HCT116 (cell line): ENCODE results near the gene GRIN1. TPM values are rescaled to one million over a fixed set of nuclear protein-coding genes. Genes with fewer than 3 reads are reported as not detected.
A peak's percentile ranks its signal among the peaks of the same experiment; 100 is the strongest.

Experiments used
- ATAC-seq: fragments of 200-7000 bp; cut with Tn5 transposase; 2 replicates; pipeline ENCODE4 v1.9.1; 2020; ENCODE audit warnings: mild to moderate bottlenecking, moderate library complexity
- BruUV-seq: library from RNA; stranded (reverse); fragments of 400-500 nt; replicated peaks from 2 replicates; lab custom pipeline; 2021; lab: Mats Ljungman, UMichigan
- CTCF ChIA-PET: fragments of 300-600 bp; sonication (Branson Sonifier 250); formaldehyde crosslinking; loops from one replicate; lab custom pipeline; 2021; ENCODE audit warnings: antibody characterized with exemption; lab: Charles Lee
- POLR2A ChIA-PET: fragments of 300-600, 350-600 bp; sonication (Branson Sonifier 250); formaldehyde crosslinking; loops from one replicate; lab custom pipeline; 2021; ENCODE audit warnings: antibody characterized with exemption; lab: Charles Lee
- RAD21 ChIA-PET, 2 experiments: fragments of 300-600 bp; sonication (Branson Sonifier 250); formaldehyde crosslinking; loops; one replicate each; lab custom pipeline; 2023; ENCODE audit warnings: low total read pairs in 2 of 2; ENCODE audit not compliant: uncharacterized antibody in 2 of 2, unreplicated experiment in 2 of 2, low non-redundant PET in 1 of 2; lab: Charles Lee
- DNase-seq: peaks from one replicate; pipeline ENCODE4 v3.0.0-alpha.2; 2010; ENCODE audit warnings: low read depth, low spot score
- H2AFZ ChIP-seq: fragments of 200-600 bp; shearing (Covaris generic), sonication (generic); 2 replicates; pipeline ENCODE4 v1.6.1; 2017; ENCODE audit warnings: low read depth, mixed run types, mixed read lengths, antibody characterized with exemption, low read length; ENCODE audit not compliant: poor library complexity, severe bottlenecking
- H3K27ac ChIP-seq: 2 replicates; pipeline ENCODE4 v1.5.1; 2012; ENCODE audit warnings: low read depth, low read length
- H3K27me3 ChIP-seq: fragments of 200-600 bp; sonication (generic); 2 replicates; pipeline ENCODE4 v1.6.1; 2016; ENCODE audit warnings: mixed run types, low read length, mixed read lengths; ENCODE audit not compliant: insufficient read depth
- H3K36me3 ChIP-seq, 2 experiments: fragments of 200-500 bp in 1 of 2; fragments of 200-600 bp in 1 of 2; sonication (Bioruptor generic) in 1 of 2; sonication (generic) in 1 of 2; 2 replicates each; pipeline versions ENCODE4 v1.5.1 to v1.6.1; 2014 to 2016; ENCODE audit warnings: low read length in 2 of 2, inconsistent platforms in 1 of 2, mixed read lengths in 1 of 2, mixed run types in 1 of 2; ENCODE audit not compliant: insufficient read depth in 2 of 2, control insufficient read depth in 1 of 2
- H3K4me1 ChIP-seq, 2 experiments: fragments of 200-600 bp in 1 of 2; sonication (generic) in 1 of 2; 2 replicates each; pipeline versions ENCODE4 v1.5.1 to v1.6.1; 2012 to 2017; ENCODE audit warnings: low read length in 2 of 2, inconsistent platforms in 1 of 2, mild to moderate bottlenecking in 1 of 2, mixed read lengths in 1 of 2, mixed run types in 1 of 2, moderate library complexity in 1 of 2; ENCODE audit not compliant: insufficient read depth in 2 of 2, control insufficient read depth in 1 of 2
- H3K4me2 ChIP-seq: fragments of 200-600 bp; sonication (generic); 2 replicates; pipeline ENCODE4 v1.6.1; 2017; ENCODE audit warnings: mixed run types, low read length, mixed read lengths
- H3K4me3 ChIP-seq, 2 experiments: fragments of 200-600 bp in 1 of 2; sonication (generic) in 1 of 2; replicated peaks in 1 of 2; 2 replicates each; pipeline ENCODE4 v1.5.1; 2011 to 2016; ENCODE audit warnings: low read length in 2 of 2, control low read depth in 1 of 2, low read depth in 1 of 2, mild to moderate bottlenecking in 1 of 2, mixed read lengths in 1 of 2, mixed run types in 1 of 2
- H3K79me2 ChIP-seq: fragments of 200-600 bp; sonication (generic); 2 replicates; pipeline ENCODE4 v1.6.1; 2017; ENCODE audit warnings: mild to moderate bottlenecking, mixed run types, low read length, moderate library complexity, mixed read lengths; ENCODE audit not compliant: insufficient read depth
- H3K9ac ChIP-seq: fragments of 200-600 bp; sonication (generic); 2 replicates; pipeline ENCODE4 v1.6.1; 2016; ENCODE audit warnings: low read length, mixed read lengths
- H3K9me2 ChIP-seq: fragments of 200-600 bp; sonication (generic), shearing (Covaris generic); 2 replicates; pipeline ENCODE4 v1.6.1; 2017; ENCODE audit warnings: mixed run types, mild to moderate bottlenecking, moderate library complexity; ENCODE audit not compliant: insufficient read depth
- H3K9me3 ChIP-seq, 2 experiments: fragments of 200-500 bp in 1 of 2; fragments of 200-600 bp in 1 of 2; sonication (Bioruptor generic) in 1 of 2; sonication (generic) in 1 of 2; 2 replicates each; pipeline ENCODE4 v1.6.1; 2014 to 2017; ENCODE audit warnings: low read length in 2 of 2, mixed read lengths in 2 of 2, inconsistent platforms in 1 of 2, low read depth in 1 of 2, mild to moderate bottlenecking in 1 of 2, mixed run types in 1 of 2, moderate library complexity in 1 of 2; ENCODE audit not compliant: control insufficient read depth in 1 of 2, insufficient read depth in 1 of 2
- H4K20me1 ChIP-seq: fragments of 200-600 bp; sonication (generic), shearing (Covaris generic); 2 replicates; pipeline ENCODE4 v1.6.1; 2017; ENCODE audit warnings: mixed run types, mild to moderate bottlenecking, moderate library complexity; ENCODE audit not compliant: insufficient read depth
- CBX3 ChIP-seq: IDR thresholded peaks from 2 replicates; pipeline ENCODE4 v1.6.1; 2012; ENCODE audit warnings: low read depth
- CEBPB ChIP-seq: IDR thresholded peaks from 2 replicates; pipeline ENCODE4 v1.6.1; 2012; ENCODE audit warnings: low read depth
- EGR1 ChIP-seq: IDR thresholded peaks from 2 replicates; pipeline ENCODE4 v1.6.1; 2012; ENCODE audit warnings: low read depth
- ELF1 ChIP-seq: IDR thresholded peaks from 2 replicates; pipeline ENCODE4 v1.6.1; 2012; ENCODE audit warnings: low read depth, borderline replicate concordance
- EZH2 ChIP-seq: fragments of 200-600 bp; sonication (generic); IDR thresholded peaks from 2 replicates; pipeline ENCODE4 v1.6.1; 2017; ENCODE audit warnings: antibody characterized with exemption, mixed run types
- EZH2phosphoT487 ChIP-seq: fragments of 200-600 bp; IDR thresholded peaks from 2 replicates; pipeline ENCODE4 v1.6.1; 2018; ENCODE audit warnings: antibody characterized with exemption, borderline replicate concordance
- FOSL1 ChIP-seq: IDR thresholded peaks from 2 replicates; pipeline ENCODE4 v1.6.1; 2012; ENCODE audit warnings: low read depth
- POLR2A ChIP-seq: IDR thresholded peaks from 2 replicates; pipeline ENCODE4 v1.7.0; 2011; ENCODE audit warnings: borderline replicate concordance; ENCODE audit not compliant: insufficient read depth, insufficient read length; ENCODE audit errors: extremely low read depth
- RAD21 ChIP-seq: IDR thresholded peaks from 2 replicates; pipeline ENCODE4 v1.6.1; 2012; ENCODE audit warnings: low read depth, mild to moderate bottlenecking
- SIN3A ChIP-seq: IDR thresholded peaks from 2 replicates; pipeline ENCODE4 v1.6.1; 2012; ENCODE audit warnings: low read depth
- SP1 ChIP-seq: IDR thresholded peaks from 2 replicates; pipeline ENCODE4 v1.6.1; 2012; ENCODE audit warnings: low read depth
- SRF ChIP-seq: IDR thresholded peaks from 2 replicates; pipeline ENCODE4 v1.6.1; 2012; ENCODE audit warnings: low read depth
- TCF7L2 ChIP-seq: IDR thresholded peaks from 2 replicates; pipeline ENCODE4 v1.7.0; 2011; ENCODE audit warnings: borderline replicate concordance, inconsistent platforms; ENCODE audit not compliant: insufficient read depth, insufficient read length; ENCODE audit errors: extremely low read depth
- YY1 ChIP-seq: IDR thresholded peaks from 2 replicates; pipeline ENCODE4 v1.6.1; 2011; ENCODE audit warnings: low read length, low read depth, moderate library complexity, mild to moderate bottlenecking; ENCODE audit not compliant: insufficient replicate concordance; ENCODE audit errors: extremely low read depth
- ZFX ChIP-seq: fragments of 450-650 bp; IDR thresholded peaks from 2 replicates; pipeline ENCODE4 v1.6.1; 2017
- ZNF274 ChIP-seq: fragments of 200-500 bp; sonication (Bioruptor generic); IDR thresholded peaks from 2 replicates; pipeline ENCODE4 v1.6.1; 2014; ENCODE audit warnings: mild to moderate bottlenecking, low read depth, low read length, inconsistent platforms
- intact Hi-C: fragments of 100-400 bp; cut with micrococcal nuclease; formaldehyde crosslinking; loops from 2 replicates; pipeline ENCODE4 v1.10.0; 2022
- total RNA-seq: library from RNA; stranded (reverse); gene quantifications from one replicate; pipeline ENCODE4 v1.2.1, GENCODE V29; 2021; ENCODE audit not compliant: unreplicated experiment
- TF ChIP-seq, protein P1 (sequence below), 3 experiments: fragments of 200-600 bp in 1 of 3; sonication (generic) in 1 of 3; IDR thresholded peaks in 2 of 3; conservative IDR thresholded peaks in 1 of 3; 2 replicates each; pipeline ENCODE4 v1.5.1; 2012 to 2017; ENCODE audit warnings: low read depth in 2 of 3, low read length in 2 of 3, antibody characterized with exemption in 1 of 3, borderline replicate concordance in 1 of 3, control low read depth in 1 of 3, mild to moderate bottlenecking in 1 of 3, mixed read lengths in 1 of 3, mixed run types in 1 of 3, moderate library complexity in 1 of 3; ENCODE audit not compliant: insufficient read depth in 1 of 3
- TF ChIP-seq, protein P2 (sequence below): IDR thresholded peaks from 2 replicates; pipeline ENCODE4 v1.6.1; 2012
- TF ChIP-seq, protein P3 (sequence below): IDR thresholded peaks from 2 replicates; pipeline ENCODE4 v1.6.1; 2011; ENCODE audit warnings: mild to moderate bottlenecking, low read length, moderate library complexity; ENCODE audit not compliant: insufficient replicate concordance; ENCODE audit errors: extremely low read depth
- TF ChIP-seq, protein P4 (sequence below): IDR thresholded peaks from 2 replicates; pipeline ENCODE4 v1.6.1; 2012

Gene GRIN1
- total RNA-seq, 1 experiment from 2014 or later, result 23.1 TPM

DNA sequence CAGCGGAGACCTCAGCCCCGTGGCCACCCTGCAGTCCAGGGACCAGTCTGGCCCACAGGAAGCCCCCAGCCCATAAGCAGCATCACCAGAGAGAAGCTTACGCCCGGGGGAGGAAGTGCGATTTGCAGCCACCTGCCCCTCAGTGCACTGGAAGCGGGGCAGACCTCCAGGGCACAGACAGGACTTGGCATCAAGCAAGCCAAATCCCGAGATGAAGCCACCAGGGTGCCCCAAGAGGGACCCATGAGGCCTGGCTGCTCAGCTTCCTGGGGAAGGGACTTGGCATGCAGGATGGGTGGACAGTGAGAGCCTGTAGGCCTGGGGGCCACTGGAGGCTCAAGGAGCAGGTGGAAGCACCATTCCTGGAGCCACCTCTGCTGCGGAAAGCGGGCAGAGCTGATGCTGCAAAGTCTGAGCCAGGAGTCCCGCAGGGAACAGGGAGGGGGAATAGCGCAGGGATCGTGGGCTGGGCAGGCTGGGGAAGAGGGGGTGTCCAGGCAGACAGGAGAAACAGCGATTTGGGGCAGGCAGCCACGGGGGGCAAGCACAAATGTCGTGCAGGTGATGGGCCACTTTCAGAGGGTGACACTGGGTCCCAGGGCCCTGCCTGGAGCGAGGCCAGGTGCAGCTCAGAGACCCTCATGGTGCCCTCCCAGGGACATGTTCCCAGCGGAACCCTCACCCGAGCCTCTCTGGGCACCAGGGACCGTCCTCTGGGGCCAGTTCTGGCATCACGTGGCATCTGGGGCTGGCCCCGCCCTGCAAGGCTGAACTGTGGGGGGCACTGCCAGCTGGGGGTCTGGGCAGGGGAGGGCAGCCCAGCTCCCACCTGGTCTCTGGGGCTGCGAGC lies 27.7 kb downstream of the GRIN1 start (continued):
- TF ChIP-seq RAD21 (no peak), SP1 (no peak), TCF7L2 (no peak), ZFX (no peak), CBX3 (no peak), ZNF274 (no peak)
- TF ChIP-seq, protein P1, sequence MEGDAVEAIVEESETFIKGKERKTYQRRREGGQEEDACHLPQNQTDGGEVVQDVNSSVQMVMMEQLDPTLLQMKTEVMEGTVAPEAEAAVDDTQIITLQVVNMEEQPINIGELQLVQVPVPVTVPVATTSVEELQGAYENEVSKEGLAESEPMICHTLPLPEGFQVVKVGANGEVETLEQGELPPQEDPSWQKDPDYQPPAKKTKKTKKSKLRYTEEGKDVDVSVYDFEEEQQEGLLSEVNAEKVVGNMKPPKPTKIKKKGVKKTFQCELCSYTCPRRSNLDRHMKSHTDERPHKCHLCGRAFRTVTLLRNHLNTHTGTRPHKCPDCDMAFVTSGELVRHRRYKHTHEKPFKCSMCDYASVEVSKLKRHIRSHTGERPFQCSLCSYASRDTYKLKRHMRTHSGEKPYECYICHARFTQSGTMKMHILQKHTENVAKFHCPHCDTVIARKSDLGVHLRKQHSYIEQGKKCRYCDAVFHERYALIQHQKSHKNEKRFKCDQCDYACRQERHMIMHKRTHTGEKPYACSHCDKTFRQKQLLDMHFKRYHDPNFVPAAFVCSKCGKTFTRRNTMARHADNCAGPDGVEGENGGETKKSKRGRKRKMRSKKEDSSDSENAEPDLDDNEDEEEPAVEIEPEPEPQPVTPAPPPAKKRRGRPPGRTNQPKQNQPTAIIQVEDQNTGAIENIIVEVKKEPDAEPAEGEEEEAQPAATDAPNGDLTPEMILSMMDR (IDR thresholded peaks at IDR 0.05 in 2 of 3, conservative IDR thresholded peaks at IDR 0.05 in 1 of 3; ENCODE audit: borderline replicate concordance in 1 of 3, insufficient read depth in 1 of 3, low read depth in 2 of 3, low read length in 2 of 3), result no peak
- TF ChIP-seq, protein P2, sequence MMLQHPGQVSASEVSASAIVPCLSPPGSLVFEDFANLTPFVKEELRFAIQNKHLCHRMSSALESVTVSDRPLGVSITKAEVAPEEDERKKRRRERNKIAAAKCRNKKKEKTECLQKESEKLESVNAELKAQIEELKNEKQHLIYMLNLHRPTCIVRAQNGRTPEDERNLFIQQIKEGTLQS, result no peak

DNA sequence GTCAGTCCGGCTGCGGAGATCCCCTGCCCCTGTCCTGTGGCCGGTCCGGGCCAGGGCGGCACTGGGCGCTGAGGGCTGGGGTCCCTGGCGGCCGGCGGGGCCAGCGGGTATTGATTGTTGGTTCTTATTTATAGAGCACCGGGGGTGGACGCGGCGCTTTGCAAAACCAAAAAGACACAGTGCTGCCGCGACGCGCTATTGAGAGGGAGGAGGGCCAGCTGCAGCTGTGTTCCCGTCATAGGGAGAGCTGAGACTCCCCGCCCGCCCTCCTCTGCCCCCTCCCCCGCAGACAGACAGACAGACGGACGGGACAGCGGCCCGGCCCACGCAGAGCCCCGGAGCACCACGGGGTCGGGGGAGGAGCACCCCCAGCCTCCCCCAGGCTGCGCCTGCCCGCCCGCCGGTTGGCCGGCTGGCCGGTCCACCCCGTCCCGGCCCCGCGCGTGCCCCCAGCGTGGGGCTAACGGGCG lies 28.4 kb downstream of the GRIN1 start:
- no peak for ATAC-seq
- Histone ChIP-seq H3K9me3 (no peaks in the 10 kb centered on the region), H3K36me3 (no peaks in the 10 kb centered on the region), H3K9ac (no peak overlapping the region), H3K4me2 (peak overlapping the region; percentile 84), H3K27me3 (no peaks in the 10 kb centered on the region), H3K27ac (no peak overlapping the region), H4K20me1 (no peaks in the 10 kb centered on the region), H3K4me1 (peaks cover 18 to 56% of the 10 kb centered on the region in 2 experiments), H3K4me3 (no peak overlapping the region), H3K9me2 (no peaks in the 10 kb centered on the region), H2AFZ (no peak overlapping the region), H3K79me2 (no peaks in the 10 kb centered on the region)
- ChIA-PET CTCF (no interaction called here), RAD21 (no interaction called here), POLR2A (interaction anchor here (3.4 kb wide), 1 partner anchor 16 kb away, joined by 12 read pairs; no protein-coding TSS in a partner anchor)
- BruUV-seq, result no TSS peak
- DNase-seq, result no peak
- intact Hi-C loops, result no loop called here
- TF ChIP-seq, protein P3, sequence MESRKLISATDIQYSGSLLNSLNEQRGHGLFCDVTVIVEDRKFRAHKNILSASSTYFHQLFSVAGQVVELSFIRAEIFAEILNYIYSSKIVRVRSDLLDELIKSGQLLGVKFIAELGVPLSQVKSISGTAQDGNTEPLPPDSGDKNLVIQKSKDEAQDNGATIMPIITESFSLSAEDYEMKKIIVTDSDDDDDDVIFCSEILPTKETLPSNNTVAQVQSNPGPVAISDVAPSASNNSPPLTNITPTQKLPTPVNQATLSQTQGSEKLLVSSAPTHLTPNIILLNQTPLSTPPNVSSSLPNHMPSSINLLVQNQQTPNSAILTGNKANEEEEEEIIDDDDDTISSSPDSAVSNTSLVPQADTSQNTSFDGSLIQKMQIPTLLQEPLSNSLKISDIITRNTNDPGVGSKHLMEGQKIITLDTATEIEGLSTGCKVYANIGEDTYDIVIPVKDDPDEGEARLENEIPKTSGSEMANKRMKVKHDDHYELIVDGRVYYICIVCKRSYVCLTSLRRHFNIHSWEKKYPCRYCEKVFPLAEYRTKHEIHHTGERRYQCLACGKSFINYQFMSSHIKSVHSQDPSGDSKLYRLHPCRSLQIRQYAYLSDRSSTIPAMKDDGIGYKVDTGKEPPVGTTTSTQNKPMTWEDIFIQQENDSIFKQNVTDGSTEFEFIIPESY, result no peak
- TF ChIP-seq, protein P2, result no peak
- TF ChIP-seq EGR1 (no peak), SIN3A (no peak), POLR2A (no peak), SRF (no peak), TCF7L2 (no peak), YY1 (no peak), EZH2 (no peak), CEBPB (no peak), FOSL1 (no peak), EZH2phosphoT487 (no peak), ZNF274 (no peak), SP1 (no peak), ELF1 (no peak), ZFX (no peak), CBX3 (no peak)
- TF ChIP-seq, protein P4, sequence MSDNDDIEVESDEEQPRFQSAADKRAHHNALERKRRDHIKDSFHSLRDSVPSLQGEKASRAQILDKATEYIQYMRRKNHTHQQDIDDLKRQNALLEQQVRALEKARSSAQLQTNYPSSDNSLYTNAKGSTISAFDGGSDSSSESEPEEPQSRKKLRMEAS, result no peak
